Fibroblast of lung (primary cell): Measurements from ENCODE around the gene LECT2. TPM values are rescaled to one million over a fixed set of nuclear protein-coding genes. Genes with fewer than 3 reads are reported as not detected.
A peak's percentile ranks its signal among the peaks of the same experiment; 100 is the strongest.

ENCODE experiments used
- DNase-seq, 2 donors: peaks; one replicate each; pipeline versions ENCODE4 v3.0.0 to v3.0.0-alpha.2; 2010; ENCODE audit warnings: low read depth in 2 of 2
- H2AFZ ChIP-seq: 2 replicates; pipeline ENCODE4 v1.5.1; 2012; ENCODE audit warnings: low read length, control low read depth, inconsistent platforms
- H3K27ac ChIP-seq: 2 replicates; pipeline ENCODE4 v1.5.1; 2011; ENCODE audit warnings: low read length, control low read depth; ENCODE audit not compliant: insufficient read depth
- H3K27me3 ChIP-seq: 2 replicates; pipeline ENCODE4 v1.5.1; 2011; ENCODE audit warnings: mild to moderate bottlenecking, low read length; ENCODE audit not compliant: control insufficient read depth, insufficient read depth
- H3K36me3 ChIP-seq: 2 replicates; pipeline ENCODE4 v1.5.1; 2011; ENCODE audit warnings: low read length; ENCODE audit not compliant: control insufficient read depth, insufficient read depth
- H3K4me1 ChIP-seq: 2 replicates; pipeline ENCODE4 v1.5.1; 2011; ENCODE audit warnings: low read length; ENCODE audit not compliant: control insufficient read depth, insufficient read depth; ENCODE audit errors: extremely low read depth
- H3K4me2 ChIP-seq: 2 replicates; pipeline ENCODE4 v1.5.1; 2011; ENCODE audit warnings: low read length, control low read depth; ENCODE audit not compliant: insufficient read depth; ENCODE audit errors: extremely low read depth
- H3K4me3 ChIP-seq, 4 experiments: fragments of 200-600 bp in 1 of 4; sonication (generic) in 1 of 4; replicated peaks in 1 of 4; 2 replicates each; pipeline ENCODE4 v1.5.1; 2011 to 2016; ENCODE audit warnings: low read length in 4 of 4, low read depth in 3 of 4, mild to moderate bottlenecking in 3 of 4, control low read depth in 2 of 4, inconsistent platforms in 1 of 4, mixed read lengths in 1 of 4; ENCODE audit not compliant: insufficient read depth in 1 of 4; ENCODE audit errors: control extremely low read depth in 1 of 4
- H3K79me2 ChIP-seq: 2 replicates; pipeline ENCODE4 v1.5.1; 2012; ENCODE audit warnings: mild to moderate bottlenecking, low read length, inconsistent platforms; ENCODE audit not compliant: control insufficient read depth, insufficient read depth
- H3K9ac ChIP-seq: 2 replicates; pipeline ENCODE4 v1.5.1; 2011; ENCODE audit warnings: mild to moderate bottlenecking, low read length, control low read depth; ENCODE audit not compliant: insufficient read depth
- H3K9me3 ChIP-seq: 2 replicates; pipeline ENCODE4 v1.5.1; 2012; ENCODE audit warnings: low read depth, low read length; ENCODE audit not compliant: control insufficient read depth, insufficient read depth
- H4K20me1 ChIP-seq: 2 replicates; pipeline ENCODE4 v1.5.1; 2011; ENCODE audit warnings: low read length; ENCODE audit not compliant: control insufficient read depth, insufficient read depth; ENCODE audit errors: extremely low read depth
- EZH2 ChIP-seq: IDR thresholded peaks from 2 replicates; pipeline ENCODE4 v1.5.1; 2012; ENCODE audit warnings: low read length, control low read depth, mild to moderate bottlenecking; ENCODE audit errors: missing control alignments
- polyA plus RNA-seq, 2 donors: library from polyadenylated mRNA; depleted of rRNA in 1 of 2; stranded (reverse) in 1 of 2; unstranded in 1 of 2; fragments of >200 nt; gene quantifications; 2 replicates each; pipeline ENCODE4 v1.2.1, GENCODE V29; 2011 to 2012; ENCODE audit warnings: missing spikeins in 1 of 2
- total RNA-seq: library from RNA; depleted of rRNA; stranded (reverse); fragments of >200 nt; gene quantifications from 2 replicates; pipeline ENCODE4 v1.2.1, GENCODE V29; 2014
- TF ChIP-seq, protein P1 (sequence below), 2 donors: IDR thresholded peaks in 1 of 2; conservative IDR thresholded peaks in 1 of 2; 1 replicate in 1 of 2; 2 replicates in 1 of 2; pipeline ENCODE4 v1.5.1; 2011 to 2012; ENCODE audit warnings: low read length in 2 of 2, control low read depth in 1 of 2, inconsistent platforms in 1 of 2, low read depth in 1 of 2, mild to moderate bottlenecking in 1 of 2

LECT2 gene
- total and polyA plus RNA-seq, 2 donors (not counting 1 experiment from before 2014, with no cell fraction given) = not detected

DNA sequence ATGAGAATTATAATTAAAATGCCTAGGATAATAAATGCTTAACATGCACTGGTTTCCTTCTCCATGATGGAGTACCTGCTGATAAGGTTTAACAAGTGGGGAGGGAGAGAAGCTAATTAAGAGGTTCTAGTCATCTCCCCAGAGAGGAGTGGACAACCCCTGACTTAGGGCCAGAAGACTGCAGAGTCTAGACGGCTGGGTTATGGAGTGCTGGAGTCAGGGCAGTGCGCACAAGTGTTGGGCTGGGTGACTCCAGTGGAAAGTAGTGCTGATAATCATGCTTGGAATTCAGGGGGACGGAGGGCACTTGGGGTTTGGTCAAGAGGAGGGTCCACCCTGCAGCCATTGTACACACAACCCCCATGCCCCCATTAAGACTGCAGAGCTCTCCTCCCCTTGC lies 41.2 kb upstream of the LECT2 start:
- Histone ChIP-seq H3K4me2 (no peak overlapping the region), H2AFZ (no peak overlapping the region), H3K9me3 (no peaks in the 10 kb centered on the region), H3K27ac (no peak overlapping the region), H3K4me3 (no peak overlapping the region), H3K36me3 (no peaks in the 10 kb centered on the region), H4K20me1 (no peaks in the 10 kb centered on the region), H3K27me3 (no peaks in the 10 kb centered on the region), H3K9ac (no peak overlapping the region), H3K79me2 (no peaks in the 10 kb centered on the region), H3K4me1 (peaks cover 31% of the 10 kb centered on the region)
- DNase-seq = peak in 1 of 2 donors; percentile 72
- TF ChIP-seq, protein P1, sequence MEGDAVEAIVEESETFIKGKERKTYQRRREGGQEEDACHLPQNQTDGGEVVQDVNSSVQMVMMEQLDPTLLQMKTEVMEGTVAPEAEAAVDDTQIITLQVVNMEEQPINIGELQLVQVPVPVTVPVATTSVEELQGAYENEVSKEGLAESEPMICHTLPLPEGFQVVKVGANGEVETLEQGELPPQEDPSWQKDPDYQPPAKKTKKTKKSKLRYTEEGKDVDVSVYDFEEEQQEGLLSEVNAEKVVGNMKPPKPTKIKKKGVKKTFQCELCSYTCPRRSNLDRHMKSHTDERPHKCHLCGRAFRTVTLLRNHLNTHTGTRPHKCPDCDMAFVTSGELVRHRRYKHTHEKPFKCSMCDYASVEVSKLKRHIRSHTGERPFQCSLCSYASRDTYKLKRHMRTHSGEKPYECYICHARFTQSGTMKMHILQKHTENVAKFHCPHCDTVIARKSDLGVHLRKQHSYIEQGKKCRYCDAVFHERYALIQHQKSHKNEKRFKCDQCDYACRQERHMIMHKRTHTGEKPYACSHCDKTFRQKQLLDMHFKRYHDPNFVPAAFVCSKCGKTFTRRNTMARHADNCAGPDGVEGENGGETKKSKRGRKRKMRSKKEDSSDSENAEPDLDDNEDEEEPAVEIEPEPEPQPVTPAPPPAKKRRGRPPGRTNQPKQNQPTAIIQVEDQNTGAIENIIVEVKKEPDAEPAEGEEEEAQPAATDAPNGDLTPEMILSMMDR (conservative IDR thresholded peaks at IDR 0.05 in 1 of 2, IDR thresholded peaks at IDR 0.05 in 1 of 2; ENCODE audit: low read depth in 1 of 2, low read length in 2 of 2) = no peak
- TF ChIP-seq EZH2 = no peak

DNA sequence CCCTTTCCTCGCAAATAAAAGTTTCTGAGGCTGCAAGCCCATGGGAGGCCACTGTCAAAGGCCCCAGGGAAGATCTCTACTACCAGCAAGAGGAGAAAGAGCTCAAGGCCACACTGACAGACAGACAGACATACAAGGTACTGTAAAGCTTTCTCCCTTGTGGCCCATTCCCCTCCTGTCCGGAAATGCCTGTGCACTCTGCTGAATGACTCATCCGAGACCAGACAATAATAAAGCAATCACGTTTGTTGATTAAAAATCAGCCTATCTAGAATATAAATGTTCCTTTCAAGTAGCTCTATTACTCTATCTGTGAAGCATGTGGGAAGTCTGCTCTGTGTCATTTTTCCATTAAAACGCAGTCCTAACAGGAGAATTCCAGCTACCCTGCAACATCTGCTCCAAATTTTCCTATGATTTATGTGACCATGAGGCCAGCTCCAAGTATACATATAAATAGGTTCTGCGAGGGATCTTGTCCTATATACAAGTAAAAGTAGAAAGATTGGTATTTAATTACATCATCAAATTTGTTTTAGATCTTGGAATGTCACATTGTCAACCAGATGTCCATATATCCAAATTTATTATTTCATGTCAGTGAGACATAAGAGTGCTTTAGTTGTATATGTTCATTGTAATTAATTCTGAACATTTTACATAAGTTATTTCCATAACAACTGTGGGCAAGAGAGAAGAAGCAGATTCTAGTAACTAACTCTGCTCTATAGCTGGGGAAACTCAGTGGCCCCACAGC lies 39.3 kb upstream of the LECT2 start:
- no peaks in the 10 kb centered on the region for H3K79me2 ChIP-seq
- peak; percentile 78 to 96 for DNase-seq
- H3K4me2 ChIP-seq = peak overlapping the region; percentile 80
- no peak overlapping the region for H3K9ac ChIP-seq
- H4K20me1 ChIP-seq = no peaks in the 10 kb centered on the region
- no peaks in the 10 kb centered on the region for H3K36me3 ChIP-seq
- peaks cover 29% of the 10 kb centered on the region for H3K4me1 ChIP-seq
- H3K27ac ChIP-seq = peak overlapping the region; percentile 60
- TF ChIP-seq, protein P1 (conservative IDR thresholded peaks at IDR 0.05 in 1 of 2, IDR thresholded peaks at IDR 0.05 in 1 of 2; ENCODE audit: low read depth in 1 of 2, low read length in 2 of 2) = no peak
- TF ChIP-seq EZH2 = no peak
- no peak overlapping the region for H3K4me3 ChIP-seq
- no peaks in the 10 kb centered on the region for H3K9me3 ChIP-seq
- no peaks in the 10 kb centered on the region for H3K27me3 ChIP-seq
- H2AFZ ChIP-seq = no peak overlapping the region

DNA sequence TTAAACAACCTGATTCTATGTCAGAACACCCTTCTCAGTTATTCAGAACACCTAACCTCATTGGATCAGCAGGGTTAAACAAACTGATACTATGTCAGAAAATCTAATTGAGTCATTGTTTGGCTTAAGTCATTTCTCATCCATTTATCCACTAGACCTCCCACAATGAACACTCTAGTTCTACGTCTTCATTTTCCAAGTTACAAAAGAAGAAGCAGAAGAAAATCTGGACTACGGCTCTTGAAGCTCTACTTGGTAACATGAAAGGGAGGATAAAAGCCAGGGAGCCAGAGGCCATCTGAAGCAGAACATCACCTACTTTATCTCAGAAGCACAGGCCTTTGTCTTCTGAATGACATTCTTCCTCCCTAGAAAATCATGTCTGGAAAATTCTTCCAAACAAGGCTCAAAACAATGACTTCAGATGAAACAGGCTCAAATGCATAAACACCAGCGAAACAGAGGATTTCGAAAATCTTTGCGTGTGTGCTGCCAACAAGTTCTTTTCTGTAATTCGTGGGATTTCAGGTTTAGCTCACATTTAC lies 38.6 kb upstream of the LECT2 start:
- Histone ChIP-seq H3K4me3 (no peak overlapping the region), H3K4me2 (peak overlapping the region; percentile 80), H3K79me2 (no peaks in the 10 kb centered on the region), H3K27me3 (no peaks in the 10 kb centered on the region), H3K4me1 (peaks cover 29% of the 10 kb centered on the region), H2AFZ (no peak overlapping the region), H3K36me3 (no peaks in the 10 kb centered on the region), H3K9ac (no peak overlapping the region), H3K9me3 (no peaks in the 10 kb centered on the region), H3K27ac (peak overlapping the region; percentile 60), H4K20me1 (no peaks in the 10 kb centered on the region)
- peak; percentile 71 to 76 for DNase-seq
- TF ChIP-seq EZH2 = no peak
- TF ChIP-seq, protein P1 (conservative IDR thresholded peaks at IDR 0.05 in 1 of 2, IDR thresholded peaks at IDR 0.05 in 1 of 2; ENCODE audit: low read depth in 1 of 2, low read length in 2 of 2) = no peak
